ENCODE results near the gene PHF19. TPM values are rescaled to one million over a fixed set of nuclear protein-coding genes. Genes with fewer than 3 reads are reported as not detected.

PHF19 gene
- total RNA-seq, 1 donor from 2014 or later = 19.0 TPM

GRCh38 chr9:120909904-120910303 lies 32.9 kb upstream of the PHF19 start:
- ATAC-seq = peak; percentile 25
- Histone ChIP-seq H3K36me3 (peaks cover 7% of the 10 kb centered on the region), H3K4me3 (no peak overlapping the region), H3K4me1 (no peaks in the 10 kb centered on the region), H3K27ac (no peak overlapping the region), H3K27me3 (no peaks in the 10 kb centered on the region), H3K9me3 (no peaks in the 10 kb centered on the region)
- intact Hi-C loops (cut with DNase I) = no loop called here
- DNase-seq = no peak
- no peak for TF ChIP-seq CTCF (IDR thresholded peaks at IDR 0.05)

GRCh38 chr9:120905315-120906164 lies 28.6 kb upstream of the PHF19 start:
- intact Hi-C loops (cut with DNase I) = no loop called here
- no peaks in the 10 kb centered on the region for H3K9me3 ChIP-seq
- H3K27me3 ChIP-seq = no peaks in the 10 kb centered on the region
- TF ChIP-seq CTCF (IDR thresholded peaks at IDR 0.05) = no peak
- no peaks in the 10 kb centered on the region for H3K4me1 ChIP-seq
- no peak for DNase-seq
- H3K36me3 ChIP-seq = no peaks in the 10 kb centered on the region
- no peak overlapping the region for H3K27ac ChIP-seq
- no peak overlapping the region for H3K4me3 ChIP-seq
- no peak for ATAC-seq

- ATAC-seq (peak; percentile 10), DNase-seq (no peak)
- Histone ChIP-seq H3K27me3 (no peaks in the 10 kb centered on the region), H3K9me3 (no peaks in the 10 kb centered on the region), H3K36me3 (no peaks in the 10 kb centered on the region), H3K4me3 (no peak overlapping the region), H3K4me1 (no peaks in the 10 kb centered on the region), H3K27ac (no peak overlapping the region)
- intact Hi-C loops (cut with DNase I) = no loop called here
- TF ChIP-seq CTCF (IDR thresholded peaks at IDR 0.05) = no peak
These were observed 28.0 kb upstream of the PHF19 start for GRCh38 chr9:120904978-120905301.

- Histone ChIP-seq H3K27ac (no peak overlapping the region), H3K9me3 (no peaks in the 10 kb centered on the region), H3K27me3 (no peaks in the 10 kb centered on the region), H3K4me3 (no peak overlapping the region), H3K36me3 (no peaks in the 10 kb centered on the region), H3K4me1 (no peaks in the 10 kb centered on the region)
- ATAC-seq = peak; percentile 7
- no peak for TF ChIP-seq CTCF (IDR thresholded peaks at IDR 0.05)
- intact Hi-C loops (cut with DNase I) = no loop called here
- no peak for DNase-seq
These were observed 27.3 kb upstream of the PHF19 start for GRCh38 chr9:120904061-120904977.

GRCh38 chr9:120902569-120903535 lies 25.9 kb upstream of the PHF19 start:
- H3K9me3 ChIP-seq = no peaks in the 10 kb centered on the region
- no peaks in the 10 kb centered on the region for H3K27me3 ChIP-seq
- TF ChIP-seq CTCF (IDR thresholded peaks at IDR 0.05) = no peak
- no peaks in the 10 kb centered on the region for H3K36me3 ChIP-seq
- no peaks in the 10 kb centered on the region for H3K4me1 ChIP-seq
- intact Hi-C loops (cut with DNase I) = no loop called here
- ATAC-seq (no peak), DNase-seq (no peak)
- no peak overlapping the region for H3K4me3 ChIP-seq
- H3K27ac ChIP-seq = no peak overlapping the region
